ENCODE measurements around the gene EPS15.

GRCh38 chr1:51469518-51469917, 49.5 kb downstream of the EPS15 start:
- no peak for TF ChIP-seq NFE2L1 (CRISPR knock-in tag; IDR thresholded peaks at IDR 0.05)
- TF ChIP-seq KAT7 (CRISPR knock-in tag; IDR thresholded peaks at IDR 0.05; ENCODE audit: borderline replicate concordance): no peak
- TF ChIP-seq PREB (CRISPR knock-in tag; IDR thresholded peaks at IDR 0.05; ENCODE audit: borderline replicate concordance): no peak
- TF ChIP-seq JUN (CRISPR knock-in tag; IDR thresholded peaks at IDR 0.05): no peak
- no peak for TF ChIP-seq FOXP1 (CRISPR knock-in tag; IDR thresholded peaks at IDR 0.05; ENCODE audit: borderline replicate concordance)
